HCEC 1CT (cell line): ENCODE measurements around the gene CYP19A1.
A peak's percentile ranks its signal among the peaks of the same experiment; 100 is the strongest.

Experiments used
- DNase-seq: peaks from one replicate; pipeline ENCODE4 v3.0.0-alpha.2; 2017

Gene CYP19A1

GRCh38 chr15:51252671-51253070 lies 85.7 kb downstream of the CYP19A1 start:
- no peak for DNase-seq

GRCh38 chr15:51251556-51251955 lies 86.8 kb downstream of the CYP19A1 start:
- no peak for DNase-seq

GRCh38 chr15:51250217-51251011 lies 88.0 kb downstream of the CYP19A1 start:
- no peak for DNase-seq

- DNase-seq = no peak
Measured at GRCh38 chr15:51245628-51246027, 92.8 kb downstream of the CYP19A1 start.

GRCh38 chr15:51244423-51244869 lies 94.0 kb downstream of the CYP19A1 start:
- DNase-seq = no peak

GRCh38 chr15:51243774-51244173 lies 94.6 kb downstream of the CYP19A1 start:
- peak; percentile 36 for DNase-seq

- DNase-seq = no peak
Measured at GRCh38 chr15:51240066-51240465, 98.3 kb downstream of the CYP19A1 start.

GRCh38 chr15:51237816-51238215 lies 100.6 kb downstream of the CYP19A1 start:
- no peak for DNase-seq

GRCh38 chr15:51234176-51234927 lies 104.0 kb downstream of the CYP19A1 start:
- no peak for DNase-seq

- no peak for DNase-seq
Measured at GRCh38 chr15:51232581-51232980, 105.8 kb downstream of the CYP19A1 start.

GRCh38 chr15:51229907-51230330 lies 108.5 kb downstream of the CYP19A1 start:
- peak; percentile 60 for DNase-seq

GRCh38 chr15:51227940-51228732 lies 110.3 kb downstream of the CYP19A1 start:
- DNase-seq = peak; percentile 94

GRCh38 chr15:51226576-51227210 lies 111.7 kb downstream of the CYP19A1 start:
- no peak for DNase-seq

- DNase-seq = peak; percentile 68
Measured at GRCh38 chr15:51224428-51224827, 114.0 kb downstream of the CYP19A1 start.

- DNase-seq = peak; percentile 95
Measured at GRCh38 chr15:51223771-51224229, 114.6 kb downstream of the CYP19A1 start.

GRCh38 chr15:51218299-51218938 lies 120.0 kb downstream of the CYP19A1 start:
- no peak for DNase-seq

- no peak for DNase-seq
Measured at GRCh38 chr15:51212909-51213308, 125.5 kb downstream of the CYP19A1 start.

GRCh38 chr15:51212239-51212638 lies 126.2 kb downstream of the CYP19A1 start:
- DNase-seq = no peak

- DNase-seq = no peak
Measured at GRCh38 chr15:51205050-51205975, 133.1 kb downstream of the CYP19A1 start.

GRCh38 chr15:51203797-51204196 lies 134.6 kb downstream of the CYP19A1 start:
- DNase-seq = peak; percentile 98

GRCh38 chr15:51202783-51203182 lies 135.6 kb downstream of the CYP19A1 start:
- peak; percentile 17 for DNase-seq
